ENCODE measurements around the gene SIRT2.
A peak's percentile ranks its signal among the peaks of the same experiment; 100 is the strongest.
"Not testable (repeated sequence)": the region's sequence is repeated elsewhere in the genome, so short reads cannot be mapped to it uniquely, and the experiment has no call there.

Gene SIRT2

DNA sequence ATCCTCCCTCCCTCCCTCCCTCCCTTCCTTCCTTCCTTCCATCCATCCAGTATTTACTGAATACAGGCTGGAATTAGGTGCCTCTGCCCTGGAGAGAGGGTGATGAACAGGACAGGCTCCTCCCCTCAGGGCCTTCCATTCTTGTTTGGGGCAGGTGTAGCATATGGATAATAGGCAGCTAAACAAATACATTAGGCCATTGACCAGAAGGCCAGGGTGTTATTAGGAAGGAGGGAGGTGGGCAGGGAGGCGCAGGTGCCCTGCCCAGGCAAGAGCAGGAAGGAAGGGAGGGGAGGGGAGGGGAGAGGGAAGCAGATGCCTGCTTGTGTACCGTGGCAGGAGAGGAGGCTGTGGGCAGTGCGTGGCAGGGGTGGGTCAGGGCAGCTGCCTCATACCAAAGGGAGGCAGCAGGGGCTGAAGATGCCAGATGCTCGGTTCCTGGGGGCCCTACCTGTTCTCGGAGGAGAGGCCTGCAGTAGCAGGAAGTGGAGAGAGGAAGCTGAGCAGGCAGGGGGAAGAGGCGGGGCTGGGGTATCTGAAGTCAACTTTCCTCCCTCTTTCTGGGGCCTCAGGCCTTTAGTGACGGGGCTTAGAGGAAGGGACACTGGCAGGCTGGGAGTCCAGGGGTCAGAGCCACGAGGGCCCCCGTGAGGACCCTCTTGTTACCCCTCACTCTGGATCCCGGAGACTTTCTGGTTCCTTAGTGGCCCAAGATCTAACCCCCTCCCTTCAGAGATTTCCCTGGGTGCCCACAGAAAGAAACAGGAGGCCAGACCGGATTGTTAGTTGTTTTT, 21.4 kb downstream of the SIRT2 start, which contains the start of gene RINL:
Gene RINL (minus strand): TSS at position 495 of the 794 bp plus-strand sequence. CDS start 1,533 bp downstream, outside the sequence.
- H3K27ac Mint-ChIP-seq = peak within 1 kb of the TSS; percentile 98
- peaks cover 25% of the 10 kb centered on the region for H3K36me3 Mint-ChIP-seq
- peaks cover 50% of the 10 kb centered on the region for H3K4me1 Mint-ChIP-seq
- no peaks in the 10 kb centered on the region for H3K27me3 Mint-ChIP-seq
- DNase-seq = peak; percentile 86
- CTCF ChIA-PET = interaction anchor here (1.2 to 4.3 kb wide), 4 partner anchors 9 to 53 kb away, joined by 4 to 34 read pairs (median 6); partner anchors contain the start of genes MRPS12 and SARS2
- H3K4me3 Mint-ChIP-seq = peak within 1 kb of the TSS; percentile 92
- no peaks in the 10 kb centered on the region for H3K9me3 Mint-ChIP-seq

DNA sequence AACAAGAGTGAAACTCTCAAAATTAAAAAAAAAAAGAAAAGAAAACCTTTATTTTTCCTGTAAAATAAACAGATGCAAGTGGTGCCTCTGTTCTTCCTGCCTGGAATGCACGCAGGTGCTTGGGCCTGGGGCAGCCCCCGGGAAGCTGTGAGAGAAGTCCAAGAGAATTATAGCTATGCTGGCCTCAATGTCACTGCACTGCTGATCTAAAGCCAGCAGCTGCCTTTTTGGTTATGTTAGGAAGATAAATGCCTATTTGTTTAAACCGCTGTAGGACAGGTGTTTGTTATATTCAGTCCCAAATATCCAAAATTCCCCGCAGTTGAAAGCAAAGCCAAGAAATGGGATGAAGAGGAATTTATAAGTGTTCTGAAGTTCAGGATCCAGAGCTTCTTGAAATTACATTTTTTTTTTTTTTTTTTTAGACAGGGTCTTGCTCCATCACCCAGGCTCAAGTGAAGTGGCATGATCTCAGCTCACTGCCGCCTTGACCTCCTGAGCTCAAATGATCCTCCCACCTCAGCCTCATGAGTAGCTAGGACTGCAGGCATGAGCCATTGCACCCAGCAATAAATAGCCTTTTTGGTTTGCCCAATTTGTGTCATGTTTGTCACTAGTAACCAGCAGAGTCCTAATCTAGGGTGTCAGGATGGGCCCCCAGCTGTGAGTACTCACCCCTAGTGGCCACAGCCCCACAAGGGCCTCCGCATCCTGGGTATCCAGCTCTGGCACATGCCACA, 23.6 kb downstream of the SIRT2 start:
- peaks cover 51% of the 10 kb centered on the region for H3K4me1 Mint-ChIP-seq
- no peak for DNase-seq
- no peaks in the 10 kb centered on the region for H3K9me3 Mint-ChIP-seq
- peaks cover 26% of the 10 kb centered on the region for H3K36me3 Mint-ChIP-seq
- H3K27ac Mint-ChIP-seq = peak overlapping the region; percentile 77
- H3K4me3 Mint-ChIP-seq = no peak overlapping the region
- no peaks in the 10 kb centered on the region for H3K27me3 Mint-ChIP-seq
- CTCF ChIA-PET = interaction anchor here (0.6 to 4.3 kb wide), 2 partner anchors 12 to 22 kb away, joined by 4 to 34 read pairs; no protein-coding TSS in a partner anchor

DNA sequence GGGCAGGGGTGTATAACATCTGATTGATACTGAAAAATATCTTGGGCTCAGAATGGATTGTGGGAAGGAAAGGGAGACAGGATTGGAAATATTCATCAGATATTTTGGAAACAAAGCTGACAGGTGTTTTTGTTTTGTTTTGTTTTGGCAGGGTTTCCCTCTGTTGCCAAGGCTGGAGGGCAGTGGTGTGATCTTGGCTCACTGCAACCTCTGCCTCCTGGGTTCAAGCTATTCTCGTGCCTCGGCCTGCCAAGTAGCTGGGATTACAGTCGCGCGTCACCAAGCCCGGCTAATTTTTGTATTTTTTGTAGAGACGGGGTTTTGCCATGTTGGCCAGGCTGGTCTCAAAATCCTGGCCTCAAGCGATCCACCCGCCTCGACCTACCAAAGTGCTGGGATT, 26.0 kb downstream of the SIRT2 start:
- not testable (repeated sequence) for H3K9me3 Mint-ChIP-seq, DNase-seq, H3K4me3 Mint-ChIP-seq, H3K27me3 Mint-ChIP-seq
- Mint-ChIP-seq H3K4me1 (peaks cover 58% of the 10 kb centered on the region), H3K36me3 (peaks cover 39% of the 10 kb centered on the region), H3K27ac (peak overlapping the region; percentile 12)
- CTCF ChIA-PET = interaction anchor here (0.7 to 1.4 kb wide), 2 partner anchors 26 to 31 kb away, joined by 3 read pairs; no protein-coding TSS in a partner anchor

DNA sequence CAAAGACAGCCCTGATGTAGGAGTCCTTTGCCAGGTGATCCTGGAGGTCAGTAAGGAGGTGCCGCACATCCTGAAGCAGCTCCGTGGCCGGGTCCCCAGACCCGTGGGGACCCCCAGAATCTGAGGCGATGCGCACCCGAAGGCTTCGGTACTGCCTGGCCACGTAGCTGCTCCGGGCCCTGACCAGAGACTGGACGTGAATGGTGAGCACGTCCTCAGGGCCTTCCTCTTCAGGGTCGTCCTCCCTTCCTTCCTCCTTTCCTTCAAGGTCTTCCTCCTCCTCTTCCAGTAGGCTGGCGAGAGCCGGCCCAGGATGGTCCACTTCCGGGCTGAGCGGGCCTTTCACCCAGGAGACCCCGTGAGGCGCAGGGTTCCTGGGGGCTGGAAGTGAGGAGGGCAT, 28.8 kb downstream of the SIRT2 start:
- DNase-seq = no peak
- Mint-ChIP-seq H3K27me3 (no peaks in the 10 kb centered on the region), H3K4me3 (peak overlapping the region; percentile 69), H3K27ac (peak overlapping the region; percentile 74), H3K4me1 (peaks cover 45% of the 10 kb centered on the region), H3K9me3 (no peaks in the 10 kb centered on the region), H3K36me3 (peaks cover 35% of the 10 kb centered on the region)
- CTCF ChIA-PET = interaction anchor here (1.0 to 2.4 kb wide), 5 partner anchors 13 to 468 kb away, joined by 3 to 10 read pairs (median 4); partner anchors contain the start of genes FAM98C and NFKBIB

DNA sequence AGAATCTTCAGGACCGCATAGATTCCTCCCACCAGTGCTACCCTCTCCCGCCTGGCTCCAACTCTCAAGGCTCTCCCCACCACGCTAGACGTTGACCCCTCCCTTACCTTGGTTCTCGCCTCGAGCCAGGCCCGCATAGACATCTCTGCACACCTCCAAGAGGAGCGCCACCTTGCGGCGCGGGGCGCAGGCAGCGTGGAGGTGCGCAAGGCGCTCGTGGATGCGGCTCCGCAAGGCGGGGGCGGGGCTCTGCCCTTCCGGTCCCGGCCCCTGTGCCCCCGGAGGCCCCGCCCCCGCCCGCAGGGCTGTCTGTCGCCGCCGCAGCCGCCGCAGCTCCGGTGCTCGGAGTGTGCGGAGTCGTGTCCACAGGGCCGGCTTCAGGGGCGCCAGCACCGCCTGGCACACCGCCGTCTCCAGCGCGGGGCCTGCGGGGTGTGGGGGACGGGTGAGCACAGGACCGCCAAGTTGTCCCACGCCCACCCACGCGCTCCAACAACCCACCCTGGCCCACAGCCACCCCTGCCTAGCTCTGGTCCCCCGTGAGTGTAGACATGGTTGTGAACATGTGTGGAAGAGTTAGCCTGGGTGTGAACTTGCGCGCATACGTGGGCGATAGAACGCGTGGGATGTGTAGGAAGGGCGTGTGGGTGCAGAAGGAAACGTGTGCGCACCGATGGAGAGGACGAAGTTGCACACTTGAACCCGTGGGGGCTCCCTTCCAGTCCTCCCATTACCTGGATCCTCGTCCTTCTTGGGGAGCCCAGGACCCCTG, 29.4 kb downstream of the SIRT2 start:
- Mint-ChIP-seq H3K4me3 (peak overlapping the region; percentile 77), H3K4me1 (peaks cover 51% of the 10 kb centered on the region), H3K36me3 (peaks cover 40% of the 10 kb centered on the region), H3K9me3 (peaks cover 3% of the 10 kb centered on the region), H3K27me3 (no peaks in the 10 kb centered on the region), H3K27ac (peak overlapping the region; percentile 81)
- CTCF ChIA-PET = interaction anchor here (1.0 to 2.4 kb wide), 11 partner anchors 8 to 467 kb away, joined by 3 to 10 read pairs (median 4); partner anchors contain the start of genes FAM98C, NFKBIB and RINL
- DNase-seq = peak; percentile 95

DNA sequence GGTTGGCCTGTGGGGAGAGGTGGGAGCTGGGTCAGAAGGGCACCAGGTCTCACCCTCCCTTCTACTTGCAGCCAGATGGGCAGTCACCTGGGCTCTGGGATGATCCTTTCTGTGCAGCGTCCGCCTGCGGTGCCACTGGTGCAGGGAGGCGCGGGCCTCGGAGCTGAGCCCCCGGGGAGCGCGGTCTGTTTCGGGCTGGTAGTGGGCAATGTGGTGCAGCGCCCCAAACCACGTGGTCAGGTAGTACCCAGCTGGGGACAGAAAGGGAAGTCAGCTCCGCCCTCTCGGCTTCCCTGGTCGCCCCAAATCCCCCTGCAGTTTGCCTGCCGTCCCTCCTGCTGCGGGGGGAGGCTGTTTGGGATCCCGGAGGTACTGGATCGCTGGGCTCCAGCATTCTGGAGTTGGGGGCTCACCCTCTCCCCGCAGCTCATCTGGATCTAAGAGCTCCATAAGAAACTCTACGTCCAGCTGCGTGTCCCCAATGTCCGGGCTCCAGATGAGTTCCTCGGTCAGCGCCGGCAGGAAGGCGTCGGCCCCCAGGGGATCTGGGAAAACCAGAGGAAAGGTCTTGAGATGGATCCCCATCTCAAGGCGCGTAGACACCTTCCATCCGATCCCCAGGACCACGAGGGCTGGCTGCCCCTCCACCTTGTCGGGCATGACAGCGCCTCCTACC, 30.1 kb downstream of the SIRT2 start:
- peaks cover 47% of the 10 kb centered on the region for H3K36me3 Mint-ChIP-seq
- no peaks in the 10 kb centered on the region for H3K27me3 Mint-ChIP-seq
- H3K4me3 Mint-ChIP-seq = peak overlapping the region; percentile 77
- peak overlapping the region; percentile 81 for H3K27ac Mint-ChIP-seq
- H3K4me1 Mint-ChIP-seq = peaks cover 58% of the 10 kb centered on the region
- CTCF ChIA-PET = interaction anchor here (0.9 to 2.4 kb wide), 10 partner anchors 9 to 467 kb away, joined by 3 to 10 read pairs (median 5); partner anchors contain the start of genes ECH1, FAM98C, HNRNPL and RINL
- peaks cover 6% of the 10 kb centered on the region for H3K9me3 Mint-ChIP-seq
- DNase-seq = peak; percentile 52

DNA sequence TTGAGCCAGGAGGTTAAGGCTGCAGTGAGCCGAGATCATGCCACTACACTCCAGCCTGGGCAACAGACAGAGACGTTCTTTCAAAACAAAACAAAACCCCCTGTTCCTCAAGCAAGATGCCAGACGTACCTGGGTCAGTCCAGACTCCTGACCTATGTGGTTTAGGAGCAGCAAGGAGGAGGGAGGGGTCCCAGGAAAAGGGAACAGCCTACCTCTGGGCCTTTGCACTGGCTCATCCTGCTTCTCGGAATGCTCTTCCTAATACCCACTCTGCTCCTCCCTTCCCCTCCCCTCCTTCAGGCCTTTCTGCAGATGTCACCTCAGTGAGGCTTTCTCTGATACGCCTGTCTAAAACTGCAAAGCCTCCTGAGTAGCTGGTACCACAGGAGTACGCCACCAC, 30.9 kb downstream of the SIRT2 start:
- H3K4me1 Mint-ChIP-seq = peaks cover 62% of the 10 kb centered on the region
- no peak for DNase-seq
- peaks cover 6% of the 10 kb centered on the region for H3K9me3 Mint-ChIP-seq
- CTCF ChIA-PET = interaction anchor here (0.9 to 2.4 kb wide), 9 partner anchors 10 to 466 kb away, joined by 3 to 10 read pairs (median 5); partner anchors contain the start of genes ECH1, FAM98C, HNRNPL and RINL
- H3K4me3 Mint-ChIP-seq = peak overlapping the region; percentile 77
- no peaks in the 10 kb centered on the region for H3K27me3 Mint-ChIP-seq
- H3K27ac Mint-ChIP-seq = peak overlapping the region; percentile 76
- peaks cover 46% of the 10 kb centered on the region for H3K36me3 Mint-ChIP-seq

DNA sequence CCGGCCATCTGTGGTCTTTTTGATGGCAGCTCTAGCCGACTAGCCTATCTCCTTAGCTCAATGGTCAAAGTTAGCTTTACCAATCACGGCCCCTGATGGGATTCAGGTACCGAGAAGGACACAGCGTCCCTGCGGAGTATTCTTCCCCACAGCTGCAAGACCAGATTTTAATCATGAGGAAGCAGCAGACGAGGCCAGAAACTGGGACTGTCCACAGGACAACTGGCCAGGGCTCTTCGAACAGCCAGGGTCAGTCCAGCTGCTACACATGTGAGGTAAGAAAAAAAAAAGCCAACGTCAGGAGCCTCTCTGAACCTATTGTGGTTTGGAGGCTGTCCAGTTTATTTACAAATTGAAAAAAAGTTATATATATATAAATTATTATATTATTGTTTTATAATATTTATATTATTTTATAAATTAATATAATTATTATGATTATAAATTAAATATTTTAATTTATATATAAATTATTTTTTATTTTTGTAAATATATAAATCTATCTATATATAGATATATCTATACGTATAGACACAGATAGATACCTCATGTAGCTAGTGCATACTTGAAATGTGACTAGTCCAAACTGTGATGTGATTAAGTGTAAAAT, 32.1 kb downstream of the SIRT2 start:
- peaks cover 6% of the 10 kb centered on the region for H3K9me3 Mint-ChIP-seq
- CTCF ChIA-PET = interaction anchor here (1.1 kb wide), 3 partner anchors 18 to 25 kb away, joined by 3 to 4 read pairs (median 3); no protein-coding TSS in a partner anchor
- peaks cover 43% of the 10 kb centered on the region for H3K36me3 Mint-ChIP-seq
- no peak overlapping the region for H3K27ac Mint-ChIP-seq
- no peaks in the 10 kb centered on the region for H3K27me3 Mint-ChIP-seq
- H3K4me3 Mint-ChIP-seq = no peak overlapping the region
- H3K4me1 Mint-ChIP-seq = peaks cover 67% of the 10 kb centered on the region
- no peak for DNase-seq

DNA sequence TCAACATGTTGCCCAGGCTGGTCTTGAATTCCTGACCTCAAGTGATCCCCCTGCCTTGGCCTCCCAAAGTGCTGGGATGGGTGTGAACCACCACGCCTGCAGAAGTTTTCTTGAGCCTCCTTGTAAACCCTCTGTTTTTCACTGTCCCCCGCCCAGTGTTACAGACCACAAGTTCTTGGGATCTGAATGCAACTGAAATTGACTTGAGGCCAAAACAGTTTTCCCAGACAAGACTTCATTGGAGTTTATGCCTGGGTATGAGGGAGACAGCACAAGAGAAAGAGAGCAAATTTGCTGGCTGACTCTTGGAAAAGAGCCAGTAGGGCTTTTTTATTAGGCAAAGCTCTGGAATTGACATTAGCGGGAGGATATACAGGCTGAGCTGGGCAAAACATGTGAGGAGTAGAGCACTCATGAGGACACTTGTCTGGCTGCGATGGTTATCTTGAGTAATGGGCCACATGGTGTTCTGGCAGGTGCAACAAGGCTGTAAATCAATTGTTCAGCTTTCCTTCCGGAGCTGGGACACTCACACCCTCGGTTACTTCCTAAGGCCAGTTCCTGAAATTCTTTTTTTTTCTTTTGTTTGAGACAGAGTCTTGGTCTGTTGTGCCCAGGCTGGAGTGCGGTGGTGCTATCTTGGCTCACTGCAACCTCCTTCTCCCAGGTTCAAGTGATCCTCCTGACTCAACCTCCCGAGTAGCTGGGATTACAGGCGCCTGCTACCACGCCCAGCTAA, 36.9 kb downstream of the SIRT2 start:
- Mint-ChIP-seq H3K9me3 (peaks cover 6% of the 10 kb centered on the region), H3K27ac (no peak overlapping the region), H3K36me3 (peaks cover 24% of the 10 kb centered on the region), H3K4me3 (no peak overlapping the region), H3K27me3 (no peaks in the 10 kb centered on the region), H3K4me1 (peaks cover 47% of the 10 kb centered on the region)
- no peak for DNase-seq
- CTCF ChIA-PET = no interaction called here

DNA sequence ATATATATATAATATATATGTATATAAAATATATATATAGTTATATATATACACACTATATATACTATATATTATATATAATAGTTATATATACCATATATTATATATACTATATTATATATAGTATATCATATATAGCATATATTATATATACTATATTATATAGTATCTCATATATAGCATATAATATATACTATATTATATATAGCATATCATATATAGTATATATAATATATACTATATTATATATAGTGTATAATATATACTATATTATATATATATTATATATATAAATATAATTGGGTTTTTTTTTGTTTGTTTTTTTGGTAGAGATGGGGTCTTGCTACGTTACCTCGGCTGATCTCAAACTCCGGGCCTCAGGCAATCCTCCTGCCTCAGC, 38.0 kb downstream of the SIRT2 start:
- H3K27me3 Mint-ChIP-seq = peaks cover 1% of the 10 kb centered on the region
- no peak overlapping the region for H3K4me3 Mint-ChIP-seq
- no peak overlapping the region for H3K27ac Mint-ChIP-seq
- CTCF ChIA-PET = interaction anchor here (1.3 kb wide), 1 partner anchor 8 kb away, joined by 3 read pairs; no protein-coding TSS in a partner anchor
- H3K36me3 Mint-ChIP-seq = peaks cover 21% of the 10 kb centered on the region
- peaks cover 6% of the 10 kb centered on the region for H3K9me3 Mint-ChIP-seq
- H3K4me1 Mint-ChIP-seq = peaks cover 55% of the 10 kb centered on the region
- no peak for DNase-seq

DNA sequence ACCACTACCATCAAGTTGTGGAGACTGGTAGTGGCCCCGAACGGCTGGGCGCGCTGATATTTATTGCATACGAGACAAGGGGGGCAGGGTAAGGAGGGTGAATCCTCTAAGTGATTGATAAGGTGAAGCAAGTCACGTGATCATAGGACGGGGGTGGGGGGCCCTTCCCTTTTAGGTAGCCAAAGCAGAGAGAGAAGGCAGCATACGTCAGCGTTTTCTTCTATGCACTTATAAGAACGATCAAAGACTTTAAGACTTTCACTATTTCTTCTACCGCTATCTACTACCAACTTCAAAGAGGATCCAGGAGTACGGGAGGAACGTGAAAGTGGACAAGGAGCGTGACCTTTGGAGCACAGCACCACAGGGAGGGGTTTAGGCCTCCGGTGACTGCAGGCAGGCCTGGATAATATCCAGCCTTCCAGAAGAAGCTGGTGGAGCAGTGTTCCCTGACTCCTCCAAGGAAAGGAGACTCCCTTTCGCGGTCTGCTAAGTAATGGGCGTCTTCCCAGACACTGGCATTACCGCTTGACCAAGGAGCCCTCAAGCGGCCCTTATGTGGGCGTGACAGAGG, 39.7 kb downstream of the SIRT2 start:
- H3K27me3 Mint-ChIP-seq, H3K36me3 Mint-ChIP-seq, H3K4me3 Mint-ChIP-seq, H3K27ac Mint-ChIP-seq, H3K9me3 Mint-ChIP-seq, CTCF ChIA-PET, DNase-seq: not testable (repeated sequence)
- peaks cover 43% of the 10 kb centered on the region for H3K4me1 Mint-ChIP-seq

DNA sequence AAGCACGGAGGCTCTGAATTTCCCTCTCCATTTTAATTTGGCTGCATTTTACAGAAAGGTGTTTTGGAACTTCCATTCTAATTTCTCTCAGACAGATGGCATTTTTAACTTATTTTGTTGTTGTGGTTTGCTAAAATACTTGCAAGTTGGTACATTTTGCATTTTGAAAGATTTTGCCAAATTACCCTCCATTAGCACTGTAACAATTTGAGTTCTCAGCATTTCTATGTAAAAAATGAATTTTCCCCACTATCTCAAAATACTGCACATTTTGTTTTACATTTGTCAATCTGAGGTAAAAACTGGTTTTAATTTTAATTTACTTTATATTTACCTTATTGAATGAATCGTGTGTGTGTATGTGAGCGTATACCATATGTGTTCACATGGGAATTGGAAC, 42.6 kb downstream of the SIRT2 start:
- H3K4me1 Mint-ChIP-seq = peaks cover 38% of the 10 kb centered on the region
- peaks cover 6% of the 10 kb centered on the region for H3K27me3 Mint-ChIP-seq
- H3K36me3 Mint-ChIP-seq = no peaks in the 10 kb centered on the region
- no peaks in the 10 kb centered on the region for H3K9me3 Mint-ChIP-seq
- no peak for DNase-seq
- H3K4me3 Mint-ChIP-seq = no peak overlapping the region
- peak overlapping the region; percentile 84 for H3K27ac Mint-ChIP-seq
- CTCF ChIA-PET = interaction anchor here (0.6 to 2.6 kb wide), 4 partner anchors 13 to 74 kb away, joined by 3 to 10 read pairs (median 3); partner anchors contain the start of genes MRPS12 and SARS2

Measured in activated naive CD4-positive, alpha-beta T cell treated with anti-CD3 and anti-CD28 coated beads, Interleukin-2, amount 10 ng/mL, durations not matched to agents 7 days and 5 days (primary cell).